ENCODE measurements around the gene ITM2B. TPM values are rescaled to one million over a fixed set of nuclear protein-coding genes. Genes with fewer than 3 reads are reported as not detected.

The ITM2B gene
- total and polyA plus RNA-seq, 8 donors: 114 to 361 (median 186) TPM

- DNase-seq: peak in 2 of 6 donors; percentile 53 to 55
- Histone ChIP-seq H3K36me3 (no peaks in the 10 kb centered on the region), H3K4me3 (no peak overlapping the region), H3K27me3 (no peaks in the 10 kb centered on the region), H3K9me3 (no peaks in the 10 kb centered on the region), H3K27ac (no peak overlapping the region), H3K4me1 (no peaks in the 10 kb centered on the region)
- TF ChIP-seq CTCF (IDR thresholded peaks at IDR 0.05): no peak
- no peak for ATAC-seq
- intact Hi-C loops (cut with DNase I): no loop called here
- WGBS, 2 donors: 91 to 93% methylated on average over 43 of the region's 43 CpGs
- no peak for FAIRE-seq
Observed at GRCh38 chr13:48316826-48317510, 84.0 kb downstream of the ITM2B start.

GRCh38 chr13:48317511-48318376, 84.7 kb downstream of the ITM2B start:
- Histone ChIP-seq H3K36me3 (no peaks in the 10 kb centered on the region), H3K27me3 (no peaks in the 10 kb centered on the region), H3K4me1 (no peaks in the 10 kb centered on the region), H3K27ac (no peak overlapping the region), H3K4me3 (peak overlapping the region in 2 of 4 donors; percentile 25 to 29), H3K9me3 (no peaks in the 10 kb centered on the region)
- TF ChIP-seq CTCF (IDR thresholded peaks at IDR 0.05): no peak
- ATAC-seq: peak; percentile 27 to 46 (median 30)
- peak in 2 of 6 donors; percentile 54 to 65 for DNase-seq
- no peak for FAIRE-seq
- intact Hi-C loops (cut with DNase I): no loop called here
- WGBS, 2 donors: 83 to 85% methylated on average over 41 of the region's 41 CpGs

GRCh38 chr13:48318377-48318811, 85.4 kb downstream of the ITM2B start:
- TF ChIP-seq CTCF (IDR thresholded peaks at IDR 0.05): no peak
- no peak for FAIRE-seq
- DNase-seq: peak in 3 of 6 donors; percentile 35 to 80 (median 57)
- Histone ChIP-seq H3K27ac (no peak overlapping the region), H3K4me3 (peak overlapping the region in 3 of 4 donors; percentile 2 to 29 (median 25)), H3K9me3 (no peaks in the 10 kb centered on the region), H3K4me1 (no peaks in the 10 kb centered on the region), H3K27me3 (no peaks in the 10 kb centered on the region), H3K36me3 (no peaks in the 10 kb centered on the region)
- ATAC-seq: peak; percentile 23 to 47 (median 40)
- WGBS, 2 donors: 48 to 69% methylated on average over 26 to 28 of the region's 28 CpGs
- intact Hi-C loops (cut with DNase I): no loop called here

GRCh38 chr13:48318821-48319511, 86.0 kb downstream of the ITM2B start:
- H3K9me3 ChIP-seq: no peaks in the 10 kb centered on the region
- no peaks in the 10 kb centered on the region for H3K4me1 ChIP-seq
- no peaks in the 10 kb centered on the region for H3K36me3 ChIP-seq
- no peaks in the 10 kb centered on the region for H3K27me3 ChIP-seq
- peak overlapping the region in 3 of 4 donors; percentile 2 to 29 (median 25) for H3K4me3 ChIP-seq
- DNase-seq (peak in 5 of 6 donors; percentile 22 to 61 (median 40)), ATAC-seq (peak; percentile 46 to 63 (median 54)), FAIRE-seq (no peak)
- H3K27ac ChIP-seq: no peak overlapping the region
- intact Hi-C loops (cut with DNase I): no loop called here
- no peak for TF ChIP-seq CTCF (IDR thresholded peaks at IDR 0.05)
- 69% methylated on average over 47 of the region's 47 CpGs for WGBS, 2 donors

Other genes with a start within 250 kb of the ITM2B start
- 10 to 100 TPM in 5 of 6 donors, 1 to 10 TPM in 1; 9.8 to 20.7 (median 14.4) TPM for gene SUCLA2, start 231.9 kb upstream of the ITM2B start, total RNA-seq
- gene SUCLA2, start 231.9 kb upstream of the ITM2B start, polyA plus RNA-seq: 10 to 100 TPM; 10.5 to 20.6 TPM
- 1 to 10 TPM; 3.3 to 6.1 (median 5.3) TPM for gene NUDT15, start 195.5 kb upstream of the ITM2B start, total RNA-seq
- 1 to 10 TPM; 6.4 to 7.3 TPM for gene NUDT15, start 195.5 kb upstream of the ITM2B start, polyA plus RNA-seq
- 10 to 100 TPM; 12.0 to 19.6 (median 14.3) TPM for gene MED4, start 138.1 kb upstream of the ITM2B start, total RNA-seq
- gene MED4, start 138.1 kb upstream of the ITM2B start, polyA plus RNA-seq: 10 to 100 TPM; 23.3 to 34.9 TPM
- 10 to 100 TPM in 4 of 6 donors, 1 to 10 TPM in 2; 7.5 to 23.0 (median 12.5) TPM for gene RB1, start 70.5 kb downstream of the ITM2B start, total RNA-seq
- gene RB1, start 70.5 kb downstream of the ITM2B start, polyA plus RNA-seq: 1 to 10 TPM; 5.0 to 10.0 TPM
- 10 to 100 TPM in 2 of 6 donors, 1 to 10 TPM in 4; 1.9 to 16.0 (median 4.1) TPM for gene LPAR6, start 179.9 kb downstream of the ITM2B start, total RNA-seq
- gene LPAR6, start 179.9 kb downstream of the ITM2B start, polyA plus RNA-seq: 10 to 100 TPM in 1 of 2 donors, 1 to 10 TPM in 1; 8.1 to 10.8 TPM